GM23248 (cell line): ENCODE measurements around the gene FAM193A. TPM values are rescaled to one million over a fixed set of nuclear protein-coding genes. Genes with fewer than 3 reads are reported as not detected.
"Not testable (repeated sequence)": the region's sequence is repeated elsewhere in the genome, so short reads cannot be mapped to it uniquely, and the experiment has no call there.

Experiments used
- DNase-seq: peaks from one replicate; pipeline ENCODE4 v3.0.0-alpha.2; 2015
- H2AFZ ChIP-seq: fragments of 200-600 bp; sonication (generic); 2 replicates; pipeline ENCODE4 v1.6.1; 2016; ENCODE audit warnings: antibody characterized with exemption
- H3F3A ChIP-seq: fragments of 200-600 bp; sonication (generic); 2 replicates; pipeline ENCODE4 v1.6.1; 2016; ENCODE audit warnings: mild to moderate bottlenecking, antibody characterized with exemption, mixed run types; ENCODE audit not compliant: insufficient read depth
- H3K27ac ChIP-seq: fragments of 200-600 bp; sonication (generic); 2 replicates; pipeline ENCODE4 v1.5.1; 2016; ENCODE audit warnings: mild to moderate bottlenecking
- H3K27me3 ChIP-seq: fragments of 200-600 bp; sonication (generic); replicated peaks from 2 replicates; pipeline ENCODE4 v1.6.1; 2016; ENCODE audit warnings: mild to moderate bottlenecking; ENCODE audit not compliant: insufficient read depth
- H3K36me3 ChIP-seq: fragments of 200-600 bp; sonication (generic); 2 replicates; pipeline ENCODE4 v1.6.1; 2016; ENCODE audit warnings: low read depth, mild to moderate bottlenecking
- H3K4me1 ChIP-seq: fragments of 200-600 bp; sonication (generic); 2 replicates; pipeline ENCODE4 v1.6.1; 2016; ENCODE audit warnings: mild to moderate bottlenecking; ENCODE audit not compliant: insufficient read depth
- H3K4me2 ChIP-seq: fragments of 200-600 bp; sonication (generic); one replicate; pipeline ENCODE4 v1.6.1; 2016; ENCODE audit warnings: mild to moderate bottlenecking; ENCODE audit not compliant: unreplicated experiment
- H3K4me3 ChIP-seq: fragments of 200-600 bp; sonication (generic); 2 replicates; pipeline ENCODE4 v1.5.1; 2016; ENCODE audit warnings: mild to moderate bottlenecking
- H3K79me2 ChIP-seq: fragments of 200-600 bp; sonication (generic); 2 replicates; pipeline ENCODE4 v1.6.1; 2016; ENCODE audit warnings: mild to moderate bottlenecking; ENCODE audit not compliant: insufficient read depth
- H3K9ac ChIP-seq: fragments of 200-600 bp; sonication (generic); 2 replicates; pipeline ENCODE4 v1.6.1; 2016; ENCODE audit warnings: mild to moderate bottlenecking
- H3K9me2 ChIP-seq: fragments of 200-600 bp; sonication (generic); 2 replicates; pipeline ENCODE4 v1.6.1; 2016; ENCODE audit warnings: mixed run types, mild to moderate bottlenecking, moderate library complexity; ENCODE audit not compliant: insufficient read depth
- H3K9me3 ChIP-seq: fragments of 200-600 bp; sonication (generic); one replicate; pipeline ENCODE4 v1.6.1; 2017; ENCODE audit warnings: low read depth
- H4K20me1 ChIP-seq: fragments of 200-600 bp; sonication (generic); 2 replicates; pipeline ENCODE4 v1.6.0; 2016; ENCODE audit not compliant: insufficient read depth
- EZH2 ChIP-seq: fragments of 200-600 bp; sonication (generic); IDR thresholded peaks from 2 replicates; pipeline ENCODE4 v1.6.1; 2018; ENCODE audit warnings: antibody characterized with exemption, mild to moderate bottlenecking; ENCODE audit not compliant: insufficient read depth, poor library complexity, severe bottlenecking
- EZH2phosphoT487 ChIP-seq: fragments of 200-600 bp; sonication (generic); IDR thresholded peaks from 2 replicates; pipeline ENCODE4 v1.6.1; 2018; ENCODE audit warnings: antibody characterized with exemption, moderate library complexity, mild to moderate bottlenecking, low read depth; ENCODE audit not compliant: insufficient read depth
- WGBS, 2 experiments: methylation state at CpG; one replicate each; pipeline ENCODE4 v1.1.6; 2015 to 2017; ENCODE audit warnings: low lambda C conversion rate in 2 of 2, low coverage in 1 of 2; ENCODE audit errors: missing lambda C conversion rate in 2 of 2; 5-methylcytosine and 5-hydroxymethylcytosine counted together
- in situ Hi-C: fragments of 300-500 bp; cut with MboI; formaldehyde crosslinking; loops from 2 replicates; pipeline ENCODE4 v1.15.0; 2020
- polyA plus RNA-seq: library from polyadenylated mRNA; unstranded; fragments of >200 nt; fragmentation: Nextera tagmentation; extraction: Ambion mirVana; gene quantifications from 2 replicates; pipeline ENCODE4 v1.2.1, GENCODE V29; 2016
- total RNA-seq: library from RNA; depleted of rRNA; stranded (reverse); fragments of >200 nt; shearing (Covaris generic); gene quantifications from 2 replicates; pipeline ENCODE4 v1.2.3, GENCODE V29; 2014

FAM193A gene
- total and polyA plus RNA-seq, 2 experiments from 2014 or later, result 5.0 to 19.0 TPM

DNA sequence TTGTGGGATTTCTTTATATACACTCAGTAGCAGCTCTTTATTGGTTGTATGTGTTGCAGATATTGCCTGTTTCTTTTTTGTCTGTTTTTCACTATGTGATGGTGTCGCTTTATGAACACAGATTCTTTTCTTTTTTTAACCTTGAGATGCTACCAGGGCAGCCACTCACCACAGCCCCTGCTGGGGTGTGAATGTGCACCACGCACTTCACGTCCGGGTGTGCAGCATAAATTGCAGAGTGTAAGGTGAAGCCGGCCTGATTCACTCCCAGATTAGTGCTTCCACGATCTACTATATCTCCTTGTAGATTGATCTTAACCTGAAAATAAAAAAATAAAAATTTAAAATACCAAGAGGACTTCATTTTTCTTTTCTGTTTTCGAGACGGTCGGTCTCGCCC is 71.4 kb downstream of the FAM193A start:
- no peak overlapping the region for H3K4me3 ChIP-seq
- TF ChIP-seq EZH2 (no peak), EZH2phosphoT487 (no peak)
- in situ Hi-C loops, result no loop called here
- no peaks in the 10 kb centered on the region for H3K9me3 ChIP-seq
- H3K79me2 ChIP-seq, result peaks cover 100% of the 10 kb centered on the region
- no peaks in the 10 kb centered on the region for H3F3A ChIP-seq
- no peaks in the 10 kb centered on the region for H3K9me2 ChIP-seq
- no peaks in the 10 kb centered on the region for H3K36me3 ChIP-seq
- H4K20me1 ChIP-seq, result peaks cover 8% of the 10 kb centered on the region; the same call in 1 of the 2 replicates
- 95 to 97% methylated on average over 10 of the region's 10 CpGs for WGBS, 2 experiments
- H2AFZ ChIP-seq, result no peak overlapping the region
- no peak for DNase-seq
- H3K27me3 ChIP-seq, result no peaks in the 10 kb centered on the region
- no peak overlapping the region for H3K4me2 ChIP-seq
- no peak overlapping the region for H3K9ac ChIP-seq
- H3K27ac ChIP-seq, result no peak overlapping the region
- H3K4me1 ChIP-seq, result no peaks in the 10 kb centered on the region

DNA sequence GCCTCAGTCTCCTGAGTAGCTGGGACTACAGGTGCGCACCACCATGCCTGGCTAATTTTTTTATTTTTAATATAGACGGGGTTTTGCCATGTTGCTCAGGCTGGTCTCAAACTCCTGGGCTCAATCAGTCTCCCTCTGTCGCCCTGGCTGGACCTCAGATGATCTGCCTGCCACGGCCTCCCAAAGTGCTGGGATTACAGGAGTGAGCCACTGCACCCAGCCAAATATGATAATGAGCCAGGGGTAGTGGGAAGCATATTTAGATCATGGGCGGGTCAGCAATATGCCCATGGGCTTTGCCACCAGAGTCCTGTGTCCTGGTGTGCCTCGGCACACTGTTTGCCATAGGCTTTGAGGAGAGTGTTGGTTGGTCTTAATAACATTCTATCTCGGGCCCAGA is 71.8 kb downstream of the FAM193A start:
- TF ChIP-seq EZH2, result no peak
- no peak for TF ChIP-seq EZH2phosphoT487
- Histone ChIP-seq H3K36me3 (no peaks in the 10 kb centered on the region), H3K27ac (no peak overlapping the region), H3K9me2 (no peaks in the 10 kb centered on the region), H2AFZ (no peak overlapping the region), H3F3A (no peaks in the 10 kb centered on the region), H4K20me1 (peaks cover 10% of the 10 kb centered on the region; the same call in 1 of the 2 replicates), H3K9me3 (no peaks in the 10 kb centered on the region), H3K9ac (no peak overlapping the region), H3K79me2 (peaks cover 100% of the 10 kb centered on the region), H3K4me1 (no peaks in the 10 kb centered on the region), H3K27me3 (no peaks in the 10 kb centered on the region), H3K4me2 (no peak overlapping the region), H3K4me3 (no peak overlapping the region)
- DNase-seq, result no peak
- WGBS, 2 experiments, result 85 to 86% methylated on average over 7 of the region's 7 CpGs
- in situ Hi-C loops, result no loop called here

DNA sequence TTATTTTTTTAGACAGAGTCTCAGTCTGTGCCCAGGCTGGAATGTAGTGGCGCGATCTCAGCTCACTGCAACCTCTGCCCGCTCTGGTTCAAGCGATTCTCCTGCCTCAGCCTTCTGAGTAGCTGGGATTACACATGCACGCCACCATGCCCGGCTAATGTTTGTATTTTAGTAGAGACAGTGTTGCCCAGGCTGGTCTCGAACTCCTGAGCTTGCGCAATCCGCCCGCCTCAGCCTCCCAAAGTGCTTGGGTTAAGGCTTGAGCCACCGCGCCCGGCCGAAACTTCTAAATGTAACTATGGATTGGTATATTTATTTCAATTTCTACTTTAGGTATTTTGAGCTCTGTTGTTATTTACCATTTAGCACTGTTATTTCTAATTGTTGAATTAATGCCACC is 79.4 kb downstream of the FAM193A start:
- H3K4me2 ChIP-seq, result no peak overlapping the region
- WGBS, 2 experiments, result 99% methylated on average over 14 of the region's 14 CpGs

DNA sequence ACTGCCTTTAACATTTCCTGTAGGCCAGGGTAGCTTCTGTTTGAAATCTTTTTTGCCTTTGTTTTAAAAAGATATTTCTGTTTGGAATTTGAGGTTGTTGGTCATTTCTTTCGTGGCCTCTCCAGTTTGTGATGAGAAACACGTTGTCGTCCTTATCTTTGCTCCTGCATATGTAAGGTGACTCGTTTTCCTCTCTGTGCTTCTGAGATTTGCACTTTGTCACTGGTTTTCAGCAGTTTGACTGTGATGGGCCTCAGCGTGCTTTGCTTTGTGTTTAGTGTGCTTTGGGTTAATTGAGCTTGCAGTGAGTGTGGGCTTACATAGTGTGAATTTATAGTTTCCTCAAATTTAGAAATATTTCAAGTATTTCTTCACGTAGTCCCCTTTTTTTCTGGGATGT is 81.5 kb downstream of the FAM193A start:
- H3K9me3 ChIP-seq, result no peaks in the 10 kb centered on the region
- no peaks in the 10 kb centered on the region for H3K27me3 ChIP-seq
- 86 to 87% methylated on average over 6 of the region's 6 CpGs for WGBS, 2 experiments
- H3K27ac ChIP-seq, result no peak overlapping the region
- H3K4me3 ChIP-seq, result no peak overlapping the region
- DNase-seq, result no peak
- H3F3A ChIP-seq, result peaks cover 12% of the 10 kb centered on the region
- H3K4me2 ChIP-seq, result no peak overlapping the region
- peaks cover 99% of the 10 kb centered on the region for H3K79me2 ChIP-seq
- TF ChIP-seq EZH2, result no peak
- no peak for TF ChIP-seq EZH2phosphoT487
- in situ Hi-C loops, result no loop called here
- H3K9me2 ChIP-seq, result no peaks in the 10 kb centered on the region
- H2AFZ ChIP-seq, result no peak overlapping the region
- peaks cover 15% of the 10 kb centered on the region for H3K4me1 ChIP-seq
- no peak overlapping the region for H3K9ac ChIP-seq
- peaks cover 7% of the 10 kb centered on the region; the same call in 1 of the 2 replicates for H4K20me1 ChIP-seq
- no peaks in the 10 kb centered on the region for H3K36me3 ChIP-seq

More for the DNA sequence above, 79.4 kb downstream of the FAM193A start:
- Histone ChIP-seq H3K27ac (no peak overlapping the region), H3K9me2 (no peaks in the 10 kb centered on the region), H3K36me3 (no peaks in the 10 kb centered on the region), H3K9me3 (no peaks in the 10 kb centered on the region), H3K4me3 (no peak overlapping the region), H4K20me1 (peaks cover 13% of the 10 kb centered on the region; the same call in 1 of the 2 replicates), H3K9ac (no peak overlapping the region), H2AFZ (no peak overlapping the region), H3K27me3 (no peaks in the 10 kb centered on the region), H3K79me2 (peaks cover 99% of the 10 kb centered on the region), H3F3A (peaks cover 12% of the 10 kb centered on the region), H3K4me1 (peaks cover 15% of the 10 kb centered on the region)
- no peak for DNase-seq
- in situ Hi-C loops, result no loop called here
- no peak for TF ChIP-seq EZH2
- TF ChIP-seq EZH2phosphoT487, result no peak

DNA sequence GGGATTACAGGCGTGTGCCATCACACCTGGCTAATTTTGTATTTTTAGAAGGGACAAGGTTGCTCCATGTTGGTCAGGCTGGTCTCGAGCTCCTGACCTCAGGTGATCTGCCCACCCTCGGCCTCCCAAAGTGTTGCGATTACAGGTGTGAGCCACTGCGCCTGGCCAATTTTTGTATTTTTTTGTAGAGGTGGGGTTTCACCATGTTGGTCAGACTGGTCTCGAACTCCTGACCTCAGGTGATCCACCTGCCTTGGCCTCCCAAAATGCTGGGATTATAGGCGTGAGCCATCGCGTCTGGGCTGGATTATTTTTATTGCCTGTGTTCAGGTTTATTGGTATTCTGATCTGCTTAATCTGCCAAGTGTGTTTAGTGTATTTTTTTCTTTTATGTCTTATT is 82.3 kb downstream of the FAM193A start:
- peaks cover 12% of the 10 kb centered on the region for H3F3A ChIP-seq
- H3K9me2 ChIP-seq, H3K4me3 ChIP-seq, H3K9ac ChIP-seq, H3K27ac ChIP-seq, H3K9me3 ChIP-seq, H3K27me3 ChIP-seq, H3K36me3 ChIP-seq, H4K20me1 ChIP-seq, H3K4me2 ChIP-seq, DNase-seq, in situ Hi-C loops, H2AFZ ChIP-seq: not testable (repeated sequence)
- H3K79me2 ChIP-seq, result peaks cover 99% of the 10 kb centered on the region
- 97% methylated on average over 9 of the region's 9 CpGs for WGBS, 2 experiments
- H3K4me1 ChIP-seq, result peaks cover 15% of the 10 kb centered on the region
